ENCODE results near the gene CDH26. TPM values are rescaled to one million over a fixed set of nuclear protein-coding genes. Genes with fewer than 3 reads are reported as not detected.

The CDH26 gene
- total RNA-seq, 2 donors from 2014 or later, result 1.8 TPM

DNA sequence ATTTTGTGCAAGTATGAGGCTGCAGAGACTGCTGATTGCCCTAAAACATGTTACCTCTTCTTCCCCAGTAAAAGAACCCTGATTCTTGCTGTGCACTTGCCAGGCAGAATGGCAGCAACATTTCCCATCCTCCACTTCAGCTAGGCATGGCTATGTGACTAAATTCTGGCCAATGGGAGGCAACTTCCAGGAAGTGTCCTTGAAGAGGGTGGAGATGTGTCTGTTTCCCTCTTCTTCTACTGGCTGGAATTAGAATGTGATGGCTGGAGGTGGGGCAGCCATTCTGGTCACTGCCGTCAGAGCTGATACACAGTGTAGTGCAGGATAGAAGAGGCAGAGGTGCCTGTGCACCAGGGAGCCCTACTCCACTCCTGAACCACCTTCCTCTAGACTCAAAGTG is 64.6 kb downstream of the CDH26 start:
- Mint-ChIP-seq H3K27me3 (peaks cover 6% of the 10 kb centered on the region in 2 donors), H3K27ac (no peak overlapping the region), H3K4me3 (no peak overlapping the region), H3K36me3 (peaks cover 16% of the 10 kb centered on the region), H3K4me1 (ENCODE audit: low read depth in 2 of 2) (peaks cover 3 to 4% of the 10 kb centered on the region in 2 donors), H3K9me3 (no peaks in the 10 kb centered on the region)
- ATAC-seq (no peak), DNase-seq (ENCODE audit: low spot score) (no peak)

DNA sequence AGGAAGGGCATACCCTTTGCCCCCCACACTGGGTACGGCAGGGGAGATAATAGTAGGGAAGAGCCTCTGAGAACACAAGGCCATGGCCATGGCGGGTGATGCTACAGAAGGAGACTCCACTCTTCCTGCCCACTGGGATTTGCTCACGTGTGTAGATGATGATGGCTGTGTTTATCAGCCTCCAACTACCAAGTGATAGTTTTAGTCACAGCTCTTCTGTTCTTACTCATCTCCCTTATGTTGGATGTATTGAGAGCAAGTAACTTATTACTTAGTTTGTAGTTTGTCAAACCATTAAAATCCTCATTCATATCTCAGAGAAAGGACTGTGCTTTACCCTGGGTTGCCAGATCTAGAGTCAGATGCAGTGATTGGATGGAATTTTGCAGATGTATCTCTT is 66.0 kb downstream of the CDH26 start:
- Mint-ChIP-seq H3K9me3 (no peaks in the 10 kb centered on the region), H3K36me3 (peaks cover 6% of the 10 kb centered on the region), H3K27ac (no peak overlapping the region), H3K27me3 (peaks cover 5 to 9% of the 10 kb centered on the region in 2 donors), H3K4me3 (no peak overlapping the region), H3K4me1 (ENCODE audit: low read depth in 2 of 2) (peaks cover 0 to 3% of the 10 kb centered on the region in 2 donors)
- ATAC-seq, result no peak
- DNase-seq (ENCODE audit: low spot score), result no peak

DNA sequence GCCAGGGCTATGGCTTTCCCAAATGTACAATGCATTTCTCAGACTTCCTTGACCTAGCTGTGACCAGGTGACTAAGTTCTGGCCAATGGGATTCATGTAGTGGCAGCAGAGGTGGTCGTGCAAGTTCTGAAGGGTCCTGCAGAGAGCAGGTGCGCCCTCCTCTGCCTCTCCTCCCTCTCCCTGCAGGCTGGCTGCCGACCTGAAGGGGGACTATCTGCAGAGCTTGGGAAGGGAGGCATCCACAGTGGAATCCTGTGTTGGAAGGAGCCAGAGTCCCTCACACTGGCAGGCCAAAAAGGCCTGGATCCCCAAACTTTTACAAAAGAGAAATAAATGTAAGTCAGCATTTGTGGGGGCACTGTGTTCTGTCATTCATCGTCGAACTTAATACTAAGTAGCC is 66.6 kb downstream of the CDH26 start:
- Mint-ChIP-seq H3K27me3 (peaks cover 5 to 9% of the 10 kb centered on the region in 2 donors), H3K4me3 (no peak overlapping the region), H3K9me3 (no peaks in the 10 kb centered on the region), H3K4me1 (ENCODE audit: low read depth in 2 of 2) (peaks cover 0 to 3% of the 10 kb centered on the region in 2 donors), H3K27ac (no peak overlapping the region), H3K36me3 (peaks cover under 1% of the 10 kb centered on the region)
- no peak for ATAC-seq
- no peak for DNase-seq (ENCODE audit: low spot score)

DNA sequence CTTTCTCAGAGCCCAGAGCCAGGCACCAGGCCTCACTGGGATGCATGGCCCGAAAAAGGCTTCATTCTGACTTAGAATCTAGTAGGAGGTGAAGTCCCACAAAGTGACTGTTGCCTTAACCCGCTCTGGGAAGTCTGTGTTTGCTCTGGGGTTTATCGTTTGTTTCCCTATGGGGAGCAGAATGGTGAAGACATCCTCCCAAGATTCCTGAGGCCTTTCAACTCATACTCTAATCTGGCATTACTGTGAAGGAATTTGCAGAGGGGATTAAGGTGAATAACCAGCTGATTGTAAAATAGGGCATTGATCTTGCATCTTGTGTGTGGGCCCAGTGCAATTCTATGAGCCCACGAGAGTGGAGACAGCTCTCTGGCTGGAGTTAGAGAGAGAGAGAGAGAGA is 67.8 kb downstream of the CDH26 start:
- Mint-ChIP-seq H3K27me3 (peaks cover 5 to 9% of the 10 kb centered on the region in 2 donors), H3K27ac (no peak overlapping the region), H3K9me3 (no peaks in the 10 kb centered on the region), H3K4me1 (ENCODE audit: low read depth in 2 of 2) (peaks cover 0 to 3% of the 10 kb centered on the region in 2 donors), H3K4me3 (no peak overlapping the region), H3K36me3 (no peaks in the 10 kb centered on the region)
- DNase-seq (ENCODE audit: low spot score), result no peak
- ATAC-seq, result no peak

DNA sequence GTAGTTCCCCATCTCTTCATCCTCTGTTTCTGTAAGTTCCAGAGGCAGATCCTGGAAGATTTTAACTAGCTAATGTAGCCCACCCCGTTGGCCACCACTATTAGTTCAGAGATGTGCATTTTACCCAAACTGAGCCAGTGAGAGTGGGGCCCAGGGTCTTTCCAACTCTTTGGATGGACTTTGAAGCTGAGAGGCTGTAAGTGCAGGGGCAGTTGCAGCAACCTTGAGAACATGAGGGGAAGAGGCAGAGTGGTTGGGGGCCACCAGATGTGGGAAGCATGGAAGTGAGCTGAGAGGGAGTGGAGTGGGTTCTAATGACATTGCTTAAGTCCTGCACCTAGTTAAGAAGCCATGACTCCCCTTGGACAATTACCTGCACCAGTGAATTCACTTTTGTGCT is 72.2 kb downstream of the CDH26 start:
- Mint-ChIP-seq H3K9me3 (no peaks in the 10 kb centered on the region), H3K4me1 (ENCODE audit: low read depth in 2 of 2) (no peaks in the 10 kb centered on the region), H3K27ac (no peak overlapping the region), H3K4me3 (no peak overlapping the region), H3K36me3 (no peaks in the 10 kb centered on the region), H3K27me3 (peaks cover 5 to 7% of the 10 kb centered on the region in 2 donors)
- ATAC-seq (no peak), DNase-seq (ENCODE audit: low spot score) (no peak)

DNA sequence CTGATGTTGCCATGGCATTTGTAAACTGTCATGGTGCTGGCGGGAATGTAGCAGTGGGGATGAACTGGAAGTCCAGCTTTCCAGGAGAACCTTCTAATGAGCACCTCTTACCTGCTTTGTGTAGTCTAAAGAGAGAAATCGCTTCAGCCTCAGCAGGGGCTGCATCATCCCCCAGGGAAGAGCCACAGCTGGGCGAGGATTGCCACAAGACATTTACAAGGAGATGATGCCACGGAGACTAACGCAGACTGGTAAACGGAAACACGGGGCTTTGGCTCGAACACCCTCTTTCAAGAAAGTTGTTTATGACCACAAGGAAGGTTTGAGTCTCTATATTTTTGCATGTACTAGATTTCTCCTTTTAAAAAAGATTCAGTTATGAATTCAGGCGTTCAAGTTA is 72.9 kb downstream of the CDH26 start:
- Mint-ChIP-seq H3K4me3 (no peak overlapping the region), H3K4me1 (ENCODE audit: low read depth in 2 of 2) (peaks cover 0 to under 1% of the 10 kb centered on the region in 2 donors), H3K36me3 (no peaks in the 10 kb centered on the region), H3K27ac (no peak overlapping the region), H3K9me3 (no peaks in the 10 kb centered on the region), H3K27me3 (peaks cover 5 to 7% of the 10 kb centered on the region in 2 donors)
- no peak for DNase-seq (ENCODE audit: low spot score)
- no peak for ATAC-seq

DNA sequence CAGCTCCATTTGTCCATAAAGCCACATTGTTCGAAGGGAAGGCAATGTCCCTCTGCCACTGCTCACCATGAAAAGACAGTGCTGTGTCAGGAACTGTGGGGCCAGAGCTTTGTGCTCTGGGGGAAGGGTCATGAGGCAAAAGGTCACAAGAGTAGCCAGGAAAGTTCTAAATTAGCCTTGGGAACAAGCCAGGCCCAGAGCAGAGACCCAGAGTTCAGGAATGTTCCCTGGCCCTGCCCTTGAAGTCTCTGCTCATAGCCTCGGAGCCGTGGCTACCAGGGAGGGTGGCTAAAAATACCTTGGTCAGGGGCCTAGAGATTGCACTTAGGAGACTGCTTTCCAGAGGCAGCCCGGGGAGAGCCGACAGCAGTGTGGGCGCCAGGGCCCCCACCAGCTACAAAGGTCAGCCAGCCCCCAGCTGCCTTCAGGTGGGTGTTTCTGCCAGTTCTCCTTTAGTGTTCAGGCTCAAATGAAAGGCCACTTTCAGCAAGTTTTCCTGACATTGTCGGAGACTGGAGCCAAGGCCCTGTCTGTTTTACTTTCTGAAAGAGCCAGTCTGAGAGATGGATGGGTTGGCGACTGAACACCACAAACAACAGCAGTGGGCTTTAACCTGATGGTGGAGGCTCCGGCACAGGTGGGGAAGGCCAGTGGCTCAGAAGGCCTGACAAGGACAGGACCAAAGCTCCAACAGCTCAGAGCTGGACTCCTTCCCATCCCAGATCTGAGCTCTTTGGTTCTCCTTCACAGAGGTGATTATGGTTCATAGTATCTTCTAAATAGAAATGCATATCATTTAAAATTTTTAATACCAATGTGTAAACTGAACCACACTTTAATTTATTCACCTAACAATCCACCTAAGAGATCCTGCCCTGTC is 76.2 kb downstream of the CDH26 start:
- ATAC-seq, result no peak
- Mint-ChIP-seq H3K4me3 (no peak overlapping the region), H3K36me3 (no peaks in the 10 kb centered on the region), H3K27ac (peak overlapping the region in 1 of 2 donors; percentile 7), H3K9me3 (no peaks in the 10 kb centered on the region), H3K27me3 (peaks cover 0 to 10% of the 10 kb centered on the region in 2 donors), H3K4me1 (ENCODE audit: low read depth in 2 of 2) (peaks cover 4 to 6% of the 10 kb centered on the region in 2 donors)
- DNase-seq (ENCODE audit: low spot score), result no peak

DNA sequence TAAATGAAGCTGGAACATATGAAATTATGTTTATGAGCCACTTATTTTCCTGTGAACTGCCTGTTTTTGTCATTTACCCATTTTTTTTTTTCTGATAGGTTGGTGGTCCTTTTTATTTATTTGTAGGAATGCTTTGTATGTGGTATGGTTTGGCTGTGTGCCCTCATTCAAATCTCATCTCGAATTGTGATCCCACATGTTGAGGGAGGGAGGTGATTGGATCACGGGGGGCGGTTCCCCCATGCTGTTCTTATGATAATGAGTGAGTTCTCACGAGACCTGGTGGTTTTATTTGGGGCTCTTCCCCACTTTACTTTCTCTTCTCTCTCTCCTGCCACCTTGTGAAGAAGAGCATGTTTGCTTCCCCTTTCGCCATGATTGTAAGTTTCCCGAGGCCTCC is 77.3 kb downstream of the CDH26 start:
- peaks cover 4 to 6% of the 10 kb centered on the region in 2 donors for H3K4me1 Mint-ChIP-seq (ENCODE audit: low read depth in 2 of 2)
- H3K27me3 Mint-ChIP-seq, result peaks cover 0 to 14% of the 10 kb centered on the region in 2 donors
- ATAC-seq (no peak), DNase-seq (ENCODE audit: low spot score) (no peak)
- no peak overlapping the region for H3K4me3 Mint-ChIP-seq
- no peaks in the 10 kb centered on the region for H3K9me3 Mint-ChIP-seq
- H3K36me3 Mint-ChIP-seq, result no peaks in the 10 kb centered on the region
- H3K27ac Mint-ChIP-seq, result no peak overlapping the region

DNA sequence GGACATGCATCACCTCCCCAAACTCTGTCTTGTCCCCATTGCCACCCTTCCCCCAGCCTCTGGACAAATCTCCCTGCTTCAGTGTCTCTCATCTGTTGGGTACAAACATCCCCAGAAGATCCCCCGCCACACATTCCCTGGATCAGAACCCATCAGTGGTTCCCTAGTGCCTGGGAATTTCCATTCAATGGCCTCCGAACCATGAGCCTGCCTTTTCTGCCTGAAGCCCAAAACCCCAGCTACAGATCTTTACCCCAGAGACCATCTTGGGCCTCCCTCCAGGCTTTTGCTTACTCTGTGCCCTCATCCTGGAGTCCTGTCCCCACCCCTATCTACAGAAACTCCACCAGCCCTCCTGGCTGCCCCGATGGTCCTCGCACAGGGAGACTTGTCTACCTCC is 78.1 kb downstream of the CDH26 start:
- Mint-ChIP-seq H3K36me3 (no peaks in the 10 kb centered on the region), H3K9me3 (no peaks in the 10 kb centered on the region), H3K4me1 (ENCODE audit: low read depth in 2 of 2) (peaks cover 4 to 6% of the 10 kb centered on the region in 2 donors), H3K27me3 (peaks cover 0 to 14% of the 10 kb centered on the region in 2 donors), H3K27ac (no peak overlapping the region), H3K4me3 (no peak overlapping the region)
- ATAC-seq (no peak), DNase-seq (ENCODE audit: low spot score) (no peak)

DNA sequence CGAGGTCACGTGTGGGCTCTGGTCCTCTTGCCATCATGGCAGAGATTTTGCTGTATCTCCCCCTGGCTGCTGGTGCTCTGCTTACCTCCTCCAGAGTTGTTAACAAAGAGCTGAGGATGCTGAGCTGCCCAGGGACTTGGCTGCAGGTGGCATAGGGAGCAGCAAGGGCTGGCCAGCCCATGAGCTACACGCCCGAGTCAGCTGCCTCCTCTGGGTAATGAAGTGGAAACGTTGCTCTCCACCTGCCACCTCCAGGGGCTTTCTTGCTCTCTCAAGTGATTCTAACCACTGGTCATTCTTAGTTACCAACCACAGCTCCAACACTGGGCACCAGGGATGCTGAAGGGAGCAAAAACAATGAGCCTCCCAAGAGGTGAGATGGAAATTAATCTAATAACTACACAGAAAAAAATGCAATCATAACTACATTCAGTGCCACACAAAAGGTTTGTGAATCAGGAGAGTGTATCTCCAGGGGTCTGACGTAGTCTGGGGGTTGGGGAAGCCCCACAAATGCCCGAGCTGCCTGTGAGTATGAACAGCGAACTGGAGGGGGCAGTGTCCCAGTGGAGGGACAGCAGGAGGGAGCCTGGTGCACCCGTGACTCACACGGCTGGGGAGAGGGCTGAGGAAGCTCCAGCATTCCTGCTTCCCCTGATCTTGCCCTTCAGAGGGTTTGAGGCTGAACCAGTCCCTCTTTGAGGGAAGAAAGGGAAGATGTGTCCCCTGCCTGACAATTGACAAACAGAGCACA is 78.7 kb downstream of the CDH26 start:
- no peak overlapping the region for H3K4me3 Mint-ChIP-seq
- ATAC-seq (no peak), DNase-seq (ENCODE audit: low spot score) (no peak)
- H3K27me3 Mint-ChIP-seq, result peaks cover 0 to 14% of the 10 kb centered on the region in 2 donors
- no peak overlapping the region for H3K27ac Mint-ChIP-seq
- no peaks in the 10 kb centered on the region for H3K36me3 Mint-ChIP-seq
- peaks cover 4 to 6% of the 10 kb centered on the region in 2 donors for H3K4me1 Mint-ChIP-seq (ENCODE audit: low read depth in 2 of 2)
- H3K9me3 Mint-ChIP-seq, result no peaks in the 10 kb centered on the region

DNA sequence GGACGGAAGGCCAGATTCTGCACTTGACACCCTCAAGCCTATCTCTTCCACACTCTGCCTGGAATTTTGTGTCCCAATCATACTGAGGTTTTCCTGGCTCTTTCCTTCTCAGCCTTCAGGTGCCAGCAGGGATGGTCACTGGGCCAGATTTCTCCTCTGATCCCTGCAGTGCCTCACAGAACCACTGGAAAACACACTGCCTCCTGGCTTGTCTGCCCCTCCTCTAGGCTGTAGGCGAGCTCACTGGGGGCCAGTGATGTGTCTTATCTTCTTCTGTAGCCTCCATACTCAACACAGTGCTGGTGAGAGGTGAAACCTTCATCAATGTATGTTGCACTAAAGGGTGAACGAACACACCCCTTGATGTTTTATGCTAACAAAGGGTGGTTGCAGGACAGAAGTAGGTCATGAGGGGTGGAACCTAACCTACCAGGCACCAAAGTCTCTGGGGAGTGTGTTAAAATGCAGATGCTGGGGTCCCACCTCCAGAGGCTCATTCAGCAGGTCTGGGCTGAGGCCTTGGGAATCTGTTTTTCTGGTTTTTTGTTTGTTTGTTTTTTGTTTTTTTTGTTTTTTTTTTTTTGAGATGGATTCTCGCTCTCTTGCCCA is 80.3 kb downstream of the CDH26 start:
- Mint-ChIP-seq H3K4me3 (no peak overlapping the region), H3K27me3 (peaks cover 0 to 14% of the 10 kb centered on the region in 2 donors), H3K4me1 (ENCODE audit: low read depth in 2 of 2) (peaks cover 4 to 6% of the 10 kb centered on the region in 2 donors), H3K27ac (no peak overlapping the region), H3K9me3 (no peaks in the 10 kb centered on the region), H3K36me3 (no peaks in the 10 kb centered on the region)
- no peak for ATAC-seq
- no peak for DNase-seq (ENCODE audit: low spot score)

DNA sequence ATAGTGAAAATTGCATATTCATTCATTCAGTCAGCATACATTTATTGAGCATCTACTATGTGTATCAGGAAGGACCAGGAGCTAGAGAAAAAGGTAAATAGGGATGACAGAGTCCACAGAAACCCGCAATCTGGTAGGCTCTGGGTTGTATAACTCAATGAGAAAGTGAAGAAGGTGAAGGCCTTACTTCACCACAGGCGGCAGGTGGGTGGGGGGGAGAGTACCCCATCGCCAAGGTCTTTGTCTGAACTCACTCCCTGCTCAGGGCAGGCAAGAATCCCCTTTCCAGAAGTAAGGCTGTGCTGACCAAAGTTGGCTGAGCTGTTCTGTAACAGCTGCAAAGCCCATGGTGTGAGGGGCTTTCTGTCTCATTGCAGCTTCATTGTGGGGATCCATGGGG is 81.3 kb downstream of the CDH26 start:
- peaks cover 6% of the 10 kb centered on the region in 2 donors for H3K4me1 Mint-ChIP-seq (ENCODE audit: low read depth in 2 of 2)

DNA sequence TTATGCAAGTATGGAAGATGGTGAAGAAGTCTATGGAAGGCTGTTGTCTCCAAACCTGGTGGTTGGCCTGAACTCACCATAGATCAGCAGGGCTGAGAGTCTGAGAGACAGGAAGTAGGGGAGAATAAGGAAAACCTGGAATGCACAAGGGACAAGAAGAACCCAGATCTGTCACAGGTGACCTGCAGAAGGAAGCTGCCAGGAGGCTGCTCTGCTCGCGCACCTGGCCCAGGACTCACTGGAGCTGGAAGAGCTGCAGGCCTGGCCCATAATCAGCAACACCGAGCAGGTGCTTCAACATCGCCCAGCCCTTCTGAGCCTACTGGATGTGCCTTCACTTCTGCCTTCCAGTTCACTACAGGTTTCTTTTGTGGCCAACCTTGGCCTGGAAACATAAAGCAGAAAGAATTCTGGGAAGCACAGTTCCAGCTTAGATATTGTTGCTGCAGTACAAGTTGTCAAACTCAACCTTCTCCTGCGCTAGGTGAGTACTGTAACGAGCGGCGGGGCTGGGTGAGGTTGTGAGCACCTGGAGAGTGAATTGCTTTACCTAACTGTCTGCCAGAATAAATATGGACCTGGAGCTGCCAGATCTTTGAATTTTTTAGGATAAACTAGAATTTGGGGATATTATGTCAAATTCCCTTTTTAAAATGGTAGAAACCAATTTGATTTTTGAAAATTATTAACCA is 82.4 kb downstream of the CDH26 start:
- DNase-seq (ENCODE audit: low spot score) (no peak), ATAC-seq (no peak)
- Mint-ChIP-seq H3K9me3 (no peaks in the 10 kb centered on the region), H3K27ac (no peak overlapping the region), H3K36me3 (no peaks in the 10 kb centered on the region), H3K4me1 (ENCODE audit: low read depth in 2 of 2) (peaks cover 6 to 10% of the 10 kb centered on the region in 2 donors), H3K4me3 (no peak overlapping the region), H3K27me3 (peaks cover 0 to 18% of the 10 kb centered on the region in 2 donors)

More for the DNA sequence above, 81.3 kb downstream of the CDH26 start:
- ATAC-seq (no peak), DNase-seq (ENCODE audit: low spot score) (no peak)
- Mint-ChIP-seq H3K9me3 (no peaks in the 10 kb centered on the region), H3K36me3 (no peaks in the 10 kb centered on the region), H3K4me3 (no peak overlapping the region), H3K27me3 (peaks cover 0 to 14% of the 10 kb centered on the region in 2 donors), H3K27ac (no peak overlapping the region)

All from natural killer cell treated with Interleukin-12 subunit alpha and Interleukin-12 subunit beta and Interleukin-15 and Interleukin-18, amount 100 ng/mL, for 72 hours (primary cell).